T follicular helper cell (primary cell): ENCODE results near the gene ZNF697.
A peak's percentile ranks its signal among the peaks of the same experiment; 100 is the strongest.
"Not testable (repeated sequence)": the region's sequence is repeated elsewhere in the genome, so short reads cannot be mapped to it uniquely, and the experiment has no call there.

Experiments used
- DNase-seq: peaks from one replicate; pipeline ENCODE4 v3.0.0-alpha.2; 2020; ENCODE audit warnings: low read depth

ZNF697 gene

GRCh38 chr1:119631433-119632102 is 16.5 kb downstream of the ZNF697 start:
- no peak for DNase-seq

DNA sequence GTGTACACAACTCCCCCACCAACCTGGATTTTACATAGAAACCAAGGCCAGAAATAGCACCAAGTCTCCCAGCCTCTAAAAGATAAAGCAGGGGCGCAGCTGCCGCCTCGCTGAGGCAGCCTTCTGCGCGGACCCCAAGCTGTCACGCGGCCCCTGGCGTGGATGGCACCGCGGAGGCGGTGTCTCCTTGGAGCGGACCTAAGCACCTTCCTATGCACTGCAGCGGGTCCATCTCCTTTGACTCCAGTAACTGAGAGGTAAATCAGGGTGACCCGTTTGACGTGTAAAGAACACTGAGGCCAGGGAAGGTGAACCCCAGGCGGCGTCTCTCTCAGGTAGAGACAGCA is 17.0 kb downstream of the ZNF697 start:
- no peak for DNase-seq

- DNase-seq: no peak
Observed at GRCh38 chr1:119626841-119627240, 21.2 kb downstream of the ZNF697 start.

GRCh38 chr1:119626011-119626545 is 22.0 kb downstream of the ZNF697 start:
- DNase-seq: no peak

DNA sequence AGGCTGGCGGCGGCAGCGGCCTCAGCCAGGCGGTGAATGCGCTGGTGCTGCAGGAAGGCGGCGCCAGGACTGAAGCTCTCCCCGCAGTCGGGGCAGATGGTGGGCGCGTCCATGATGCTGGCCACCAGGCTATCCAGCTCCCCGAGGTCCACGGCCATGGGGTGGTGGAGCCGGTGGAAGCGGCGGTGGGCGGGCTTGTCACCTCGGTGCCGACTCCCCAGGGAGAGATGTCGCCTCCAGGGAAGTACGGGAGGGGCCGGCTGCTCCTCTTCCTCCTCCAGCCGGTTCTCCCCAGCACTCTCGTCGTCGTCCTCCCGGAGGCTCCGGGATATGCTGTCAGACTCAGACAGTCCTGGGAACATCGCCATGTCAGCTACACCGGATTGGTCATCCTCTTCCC is 24.4 kb downstream of the ZNF697 start:
- DNase-seq: no peak

GRCh38 chr1:119623193-119623515 is 24.9 kb downstream of the ZNF697 start:
- no peak for DNase-seq

- DNase-seq: no peak
Observed at GRCh38 chr1:119622311-119623192, 25.5 kb downstream of the ZNF697 start.

- DNase-seq: no peak
Observed at GRCh38 chr1:119621705-119622104, 26.4 kb downstream of the ZNF697 start.

DNA sequence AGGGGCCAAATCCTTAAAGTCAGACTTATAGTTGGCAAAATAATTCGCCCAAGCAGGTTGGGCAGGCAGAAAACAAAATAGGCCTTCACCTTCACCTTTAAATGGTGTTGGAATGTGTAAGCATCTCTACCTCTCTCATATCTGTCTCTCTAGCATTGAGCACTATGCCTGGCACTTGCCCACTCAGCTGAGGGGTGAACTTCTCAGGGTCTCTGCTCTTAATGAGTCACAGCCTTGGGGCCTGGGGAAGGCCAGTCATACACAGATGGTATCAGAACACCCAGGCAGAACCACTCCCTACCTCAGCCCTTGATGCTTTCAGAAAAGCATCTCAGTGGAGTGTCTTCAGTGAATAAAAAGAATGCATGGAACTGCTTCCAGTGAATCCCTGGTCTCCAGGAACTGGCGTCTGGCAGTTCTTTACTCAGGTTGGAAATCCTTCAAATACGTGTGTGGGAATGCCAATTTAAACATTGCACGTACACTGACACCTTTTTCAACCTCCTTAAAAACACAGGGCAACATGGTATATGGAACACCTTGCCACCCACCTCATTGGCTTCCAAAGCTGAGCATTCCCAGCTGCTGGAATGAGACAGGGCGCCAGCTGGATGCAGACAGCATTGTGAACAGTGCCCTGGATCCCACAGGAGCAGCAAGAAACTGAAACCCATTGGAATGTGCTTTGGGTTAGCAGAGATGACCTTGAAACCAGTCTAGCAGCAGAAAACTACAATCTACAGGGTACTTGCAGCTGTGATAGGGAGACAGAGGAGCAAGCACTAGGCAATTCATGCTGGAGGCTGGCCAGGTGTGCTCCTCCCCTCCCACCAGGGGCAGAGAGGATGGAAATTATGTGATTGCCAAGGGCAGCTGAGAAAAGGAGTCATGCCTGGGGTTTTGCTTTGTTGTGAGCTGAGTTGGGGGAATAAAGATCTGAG is 30.0 kb downstream of the ZNF697 start:
- DNase-seq: no peak

- not testable (repeated sequence) for DNase-seq
Observed at GRCh38 chr1:119616748-119617147, 31.3 kb downstream of the ZNF697 start.

DNA sequence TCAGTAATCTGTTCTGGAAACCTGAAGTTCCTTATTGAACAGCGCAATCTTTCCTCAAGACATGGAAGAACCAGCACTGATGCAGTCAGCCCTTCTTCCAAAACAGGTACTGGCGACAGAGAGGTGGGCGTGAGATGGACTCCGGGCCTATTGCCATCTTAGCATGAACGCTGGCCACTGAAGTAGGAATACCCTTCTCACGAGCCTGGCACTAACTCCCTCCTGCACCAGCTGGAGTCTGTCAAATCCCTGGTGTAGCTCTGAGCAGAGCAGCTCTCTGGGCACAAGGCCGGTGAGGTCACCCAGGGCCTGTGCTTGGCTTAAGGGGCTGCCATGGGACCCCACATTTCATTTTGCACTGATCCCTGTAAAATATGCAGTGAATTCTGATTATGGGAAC is 33.0 kb downstream of the ZNF697 start:
- not testable (repeated sequence) for DNase-seq

- DNase-seq: peak; percentile 20
Observed at GRCh38 chr1:119613769-119614720, 34.0 kb downstream of the ZNF697 start.

DNA sequence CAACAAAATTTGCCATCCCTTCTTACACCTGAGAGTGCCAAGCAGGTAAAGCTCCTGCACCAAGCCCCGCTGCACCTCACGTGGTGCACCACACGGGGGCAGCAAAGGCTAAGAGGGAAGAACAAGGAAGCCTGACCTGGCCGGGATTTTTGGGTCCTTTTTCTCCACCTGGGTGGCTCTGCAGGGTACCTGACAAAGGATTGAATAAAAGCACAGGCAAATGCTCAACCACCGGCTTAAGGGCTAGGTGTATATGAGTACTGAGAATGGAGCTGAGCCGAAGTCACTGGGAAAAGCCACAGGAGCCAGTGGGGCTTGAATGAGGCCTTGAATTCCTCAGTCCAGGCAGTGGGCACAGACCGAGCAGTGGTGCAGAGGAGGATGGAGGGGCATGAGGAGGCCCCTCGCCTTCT is 36.4 kb downstream of the ZNF697 start:
- peak; percentile 29 for DNase-seq

DNA sequence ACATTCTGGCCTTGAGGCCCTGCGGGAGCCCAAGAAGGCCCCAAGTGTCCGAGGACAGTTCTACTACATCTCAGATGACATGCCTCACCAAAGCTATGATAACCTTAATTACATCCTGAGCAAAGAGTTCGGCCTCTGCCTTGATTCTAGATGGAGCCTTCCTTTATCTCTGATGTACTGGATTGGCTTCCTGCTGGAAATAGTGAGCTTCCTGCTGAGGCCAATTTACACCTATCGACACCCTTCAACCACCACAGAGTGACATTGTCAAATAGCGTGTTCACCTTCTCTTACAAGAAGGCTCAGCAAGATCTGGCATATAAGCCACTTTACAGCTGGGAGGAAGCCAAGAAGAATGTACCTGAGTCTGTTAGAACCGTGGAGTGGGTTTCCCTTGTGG is 39.2 kb downstream of the ZNF697 start:
- DNase-seq: not testable (repeated sequence)

- not testable (repeated sequence) for DNase-seq
Observed at GRCh38 chr1:119607087-119607807, 40.8 kb downstream of the ZNF697 start.

GRCh38 chr1:119606394-119606793 is 41.7 kb downstream of the ZNF697 start:
- no peak for DNase-seq

DNA sequence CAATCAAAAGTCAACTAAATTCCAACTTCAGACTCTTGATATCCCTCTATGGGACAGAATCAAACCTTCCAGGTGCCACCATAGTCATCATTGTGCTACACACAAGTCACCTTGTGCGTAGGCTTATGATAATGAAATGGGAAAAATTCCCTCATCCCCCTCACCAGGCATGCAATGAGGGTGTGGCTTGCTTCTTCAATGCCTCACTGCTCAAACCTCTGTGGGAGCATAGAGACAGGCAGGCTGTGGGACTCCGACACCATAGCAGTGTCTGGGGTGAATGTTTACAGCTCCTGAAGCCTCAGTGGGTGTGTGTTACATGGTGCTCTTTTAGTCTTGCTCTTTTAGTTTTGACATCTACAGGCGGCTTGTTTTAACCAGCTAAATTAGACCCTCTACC is 42.4 kb downstream of the ZNF697 start:
- no peak for DNase-seq

- not testable (repeated sequence) for DNase-seq
Observed at GRCh38 chr1:119605080-119605479, 43.0 kb downstream of the ZNF697 start.

DNA sequence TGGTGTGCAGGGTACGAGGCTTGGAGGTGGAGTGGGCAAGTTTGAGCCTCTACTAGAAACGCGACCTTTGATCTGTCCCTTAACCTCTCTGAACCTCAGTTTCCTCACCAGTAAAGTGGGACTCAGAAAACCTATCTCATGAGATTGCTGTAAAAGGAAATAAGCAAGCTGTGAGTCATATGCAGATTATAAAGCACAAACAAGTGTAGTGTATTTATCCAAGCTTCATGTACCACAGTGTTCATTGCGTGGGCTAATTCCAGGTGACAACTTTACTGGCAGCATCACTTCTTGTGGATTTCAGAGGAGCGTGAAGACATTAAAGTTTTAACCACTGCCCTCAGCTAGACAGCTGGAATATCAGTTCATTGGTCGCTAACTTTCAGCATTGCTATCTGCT is 44.4 kb downstream of the ZNF697 start:
- no peak for DNase-seq

- DNase-seq: not testable (repeated sequence)
Observed at GRCh38 chr1:119603241-119603640, 44.8 kb downstream of the ZNF697 start.
